A549 (cell line): ENCODE results near the gene METRNL.

Experiments used
- CBX8 ChIP-seq: fragments of 200-600 bp; sonication (generic); IDR thresholded peaks from 2 replicates; pipeline ENCODE4 v1.6.1; 2016
- HDAC2 ChIP-seq: fragments of 200-600 bp; sonication (generic); IDR thresholded peaks from 2 replicates; pipeline ENCODE4 v1.6.1; 2016
- KDM1A ChIP-seq: fragments of 200-600 bp; sonication (generic); IDR thresholded peaks from 2 replicates; pipeline ENCODE4 v1.6.1; 2016; ENCODE audit warnings: low read depth, mild to moderate bottlenecking
- NFE2L2 ChIP-seq: fragments of 150-350 bp; conservative IDR thresholded peaks from 2 replicates; pipeline ENCODE4 v1.6.1; 2014; ENCODE audit warnings: low read length
- PHF8 ChIP-seq: fragments of 200-600 bp; sonication (generic); IDR thresholded peaks from 2 replicates; pipeline ENCODE4 v1.6.1; 2016; ENCODE audit warnings: low read depth, mild to moderate bottlenecking, antibody characterized with exemption, moderate library complexity, borderline replicate concordance
- POLR2A ChIP-seq: IDR thresholded peaks from 2 replicates; pipeline ENCODE4 v1.6.1; 2012; ENCODE audit warnings: mild to moderate bottlenecking, low read length
- RAD21 ChIP-seq, 2 experiments: fragments of >200 bp in 1 of 2; sonication (Bioruptor Twin) in 1 of 2; formaldehyde crosslinking in 1 of 2; IDR thresholded peaks in 1 of 2; conservative IDR thresholded peaks in 1 of 2; 2 replicates in 1 of 2; 3 replicates in 1 of 2; pipeline ENCODE4 v1.6.1; 2012 to 2018; ENCODE audit warnings: inconsistent platforms in 1 of 2
- RCOR1 ChIP-seq: fragments of 150-350 bp; IDR thresholded peaks from 2 replicates; pipeline ENCODE4 v1.6.1; 2014; ENCODE audit warnings: antibody characterized with exemption, low read length, low read depth
- RFX5 ChIP-seq: fragments of 450-650 bp; IDR thresholded peaks from 2 replicates; pipeline ENCODE4 v1.7.1; 2014; ENCODE audit warnings: antibody characterized with exemption, mild to moderate bottlenecking, moderate library complexity
- RNF2 ChIP-seq: fragments of 200-600 bp; sonication (generic); IDR thresholded peaks from 2 replicates; pipeline ENCODE4 v1.6.1; 2016; ENCODE audit warnings: low read depth, mild to moderate bottlenecking, antibody characterized with exemption, moderate library complexity, borderline replicate concordance
- TP53 ChIP-seq: fragments of 250-450 bp; sonication (Bioruptor Pico); IDR thresholded peaks from 2 replicates; pipeline ENCODE4 v1.5.0; 2021; ENCODE audit warnings: mild to moderate bottlenecking, moderate library complexity
- TF ChIP-seq, protein P1 (sequence below): fragments of >200 bp; sonication (Bioruptor Twin); formaldehyde crosslinking; IDR thresholded peaks from 3 replicates; pipeline ENCODE4 v1.5.1; 2016
- TF ChIP-seq, protein P2 (sequence below): IDR thresholded peaks from 2 replicates; pipeline ENCODE4 v1.6.1; 2012

DNA sequence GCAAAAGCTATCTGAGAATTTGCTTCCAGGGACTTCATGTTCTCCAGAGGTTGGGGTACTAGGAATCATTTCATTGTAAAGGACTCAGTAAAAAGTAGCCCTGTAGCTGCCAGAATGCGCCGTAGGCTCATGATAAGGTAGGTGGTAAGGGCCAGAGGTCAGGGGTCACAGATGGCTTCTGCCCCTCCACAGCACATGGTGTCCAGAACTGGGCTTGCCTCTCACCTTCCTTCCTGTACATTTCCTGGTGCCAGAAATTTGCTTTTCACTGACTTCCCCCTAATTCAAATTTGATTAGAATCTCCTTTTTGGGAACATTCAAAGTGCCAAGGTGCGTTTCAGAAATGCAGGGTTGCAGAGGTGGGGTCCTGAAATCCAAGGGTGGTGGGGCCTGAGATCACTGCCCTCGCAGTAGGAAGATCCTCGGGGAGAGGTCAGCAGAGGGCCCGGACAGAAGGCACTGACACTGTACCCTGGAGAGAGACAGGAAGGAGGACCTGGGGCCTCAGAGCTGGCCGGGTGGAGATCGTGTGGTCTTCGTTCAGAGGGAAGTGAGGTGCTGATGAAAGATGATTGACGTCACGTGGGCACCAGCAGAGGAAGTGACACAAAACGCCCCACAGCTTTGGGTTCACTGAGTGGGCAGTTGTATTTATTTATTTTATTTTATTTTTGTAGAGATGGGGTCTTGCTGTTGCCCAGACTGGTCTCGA, 25.5 kb upstream of the METRNL start:
- TF ChIP-seq, protein P1, sequence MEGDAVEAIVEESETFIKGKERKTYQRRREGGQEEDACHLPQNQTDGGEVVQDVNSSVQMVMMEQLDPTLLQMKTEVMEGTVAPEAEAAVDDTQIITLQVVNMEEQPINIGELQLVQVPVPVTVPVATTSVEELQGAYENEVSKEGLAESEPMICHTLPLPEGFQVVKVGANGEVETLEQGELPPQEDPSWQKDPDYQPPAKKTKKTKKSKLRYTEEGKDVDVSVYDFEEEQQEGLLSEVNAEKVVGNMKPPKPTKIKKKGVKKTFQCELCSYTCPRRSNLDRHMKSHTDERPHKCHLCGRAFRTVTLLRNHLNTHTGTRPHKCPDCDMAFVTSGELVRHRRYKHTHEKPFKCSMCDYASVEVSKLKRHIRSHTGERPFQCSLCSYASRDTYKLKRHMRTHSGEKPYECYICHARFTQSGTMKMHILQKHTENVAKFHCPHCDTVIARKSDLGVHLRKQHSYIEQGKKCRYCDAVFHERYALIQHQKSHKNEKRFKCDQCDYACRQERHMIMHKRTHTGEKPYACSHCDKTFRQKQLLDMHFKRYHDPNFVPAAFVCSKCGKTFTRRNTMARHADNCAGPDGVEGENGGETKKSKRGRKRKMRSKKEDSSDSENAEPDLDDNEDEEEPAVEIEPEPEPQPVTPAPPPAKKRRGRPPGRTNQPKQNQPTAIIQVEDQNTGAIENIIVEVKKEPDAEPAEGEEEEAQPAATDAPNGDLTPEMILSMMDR: no peak
- TF ChIP-seq RAD21 (conservative IDR thresholded peaks at IDR 0.05 in 1 of 2, IDR thresholded peaks at IDR 0.05 in 1 of 2) (no peak), POLR2A (no peak), RNF2 (no peak), HDAC2 (no peak), NFE2L2 (no peak), CBX8 (no peak), RCOR1 (no peak), KDM1A (no peak), PHF8 (no peak), TP53 (CRISPR knock-in tag) (no peak), RFX5 (no peak)
- TF ChIP-seq, protein P2, sequence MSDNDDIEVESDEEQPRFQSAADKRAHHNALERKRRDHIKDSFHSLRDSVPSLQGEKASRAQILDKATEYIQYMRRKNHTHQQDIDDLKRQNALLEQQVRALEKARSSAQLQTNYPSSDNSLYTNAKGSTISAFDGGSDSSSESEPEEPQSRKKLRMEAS: no peak
